HUDEP-2 (cell line): ENCODE measurements around the gene NR3C2.

ENCODE experiments used
- DNase-seq, 76 experiments: peaks; one replicate each; lab custom pipeline; 2025; ENCODE audit not compliant: unreplicated experiment in 76 of 76; lab: John Stamatoyannopoulos, UW

The NR3C2 gene

DNA sequence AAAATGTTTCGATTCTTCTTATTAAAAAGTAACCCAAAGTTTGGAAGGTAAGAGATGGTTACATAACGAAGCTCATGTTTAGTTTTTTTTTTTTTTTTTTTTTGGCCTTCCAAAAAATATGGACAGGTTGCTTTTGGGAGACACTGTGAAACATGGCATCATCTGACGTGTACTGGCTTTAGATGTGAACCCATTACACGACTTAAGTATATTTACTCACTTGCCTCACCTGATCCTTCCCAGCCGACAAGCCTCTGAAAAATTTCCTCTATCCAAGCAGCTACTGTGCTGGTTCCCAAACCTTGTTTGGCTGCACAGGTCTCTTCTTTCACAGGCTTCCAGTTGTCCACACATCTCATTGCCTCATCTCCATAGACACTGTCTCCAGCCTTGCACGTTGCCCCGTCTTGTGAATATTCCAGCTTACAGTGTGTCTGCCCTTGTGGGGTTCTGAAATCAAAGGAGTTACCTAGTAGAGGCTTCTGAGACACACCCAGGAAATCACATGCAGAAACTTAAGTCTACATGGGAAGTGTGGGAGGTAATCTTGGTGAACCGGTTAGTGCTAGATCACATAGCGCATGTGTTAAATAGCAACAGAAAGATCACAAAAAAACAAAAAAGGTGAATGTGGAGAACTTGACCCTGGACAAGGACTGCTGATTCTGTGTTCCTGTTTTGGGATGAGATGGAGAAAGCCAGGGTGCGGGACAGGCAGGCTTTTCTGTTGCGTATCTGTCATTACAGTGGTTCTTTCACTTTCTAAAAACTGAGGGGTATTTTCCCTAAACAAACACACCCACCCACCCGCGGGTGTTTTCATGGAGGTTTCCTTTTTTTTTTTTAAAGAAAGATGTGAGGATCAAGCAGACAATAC lies 381.7 kb downstream of the NR3C2 start:
- no peak for DNase-seq

- DNase-seq: no peak
These were observed 382.5 kb downstream of the NR3C2 start for GRCh38 chr4:148059617-148060180.

GRCh38 chr4:148057984-148058859 lies 384.0 kb downstream of the NR3C2 start:
- DNase-seq: no peak

DNA sequence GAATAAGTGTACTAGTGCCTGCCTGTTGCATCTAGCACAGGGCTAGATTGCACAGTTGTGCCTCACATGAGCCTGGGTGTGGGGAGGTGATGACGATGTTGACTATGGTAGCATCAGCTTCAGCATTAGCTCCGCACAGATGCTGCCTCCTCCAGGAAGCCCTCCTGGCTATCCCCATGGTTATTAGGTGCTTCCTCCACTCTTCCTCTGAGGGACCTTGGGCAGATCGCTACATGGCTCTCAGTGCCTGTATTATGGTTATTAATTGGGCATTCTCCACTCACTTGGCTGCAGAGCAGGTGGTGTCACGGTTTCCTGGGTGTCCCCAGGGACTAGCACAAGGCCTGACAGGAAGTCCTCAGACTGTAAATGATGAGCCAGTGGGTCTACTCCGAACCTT lies 384.7 kb downstream of the NR3C2 start:
- no peak for DNase-seq

GRCh38 chr4:148056879-148057278 lies 385.3 kb downstream of the NR3C2 start:
- DNase-seq: peak in 71 of 76 experiments; percentile 6 to 88 (median 60)

- DNase-seq: no peak
These were observed 386.4 kb downstream of the NR3C2 start for GRCh38 chr4:148055844-148056243.

DNA sequence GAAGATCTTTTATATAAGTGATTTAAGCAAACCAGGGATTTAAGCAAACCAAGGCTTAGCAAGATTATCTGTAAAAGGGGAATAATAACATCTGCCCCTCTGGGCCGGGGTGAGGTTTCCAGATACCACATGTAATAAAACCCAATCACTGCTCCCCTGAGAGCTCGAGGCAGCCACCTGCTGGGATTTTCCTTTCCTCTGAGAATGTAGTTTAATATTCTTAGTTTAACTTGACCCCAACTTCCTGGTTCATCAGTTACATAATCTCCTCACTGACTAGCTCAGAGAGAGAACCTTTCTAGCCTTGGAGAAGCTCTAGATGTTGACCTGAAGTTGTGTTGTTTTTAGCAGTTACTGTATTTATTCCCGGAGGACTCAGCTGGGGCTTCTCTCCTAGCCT lies 387.9 kb downstream of the NR3C2 start:
- no peak for DNase-seq

- no peak for DNase-seq
These were observed 388.8 kb downstream of the NR3C2 start for GRCh38 chr4:148053298-148054003.

- no peak for DNase-seq
These were observed 389.8 kb downstream of the NR3C2 start for GRCh38 chr4:148052448-148052847.

GRCh38 chr4:148051403-148051802 lies 390.8 kb downstream of the NR3C2 start:
- no peak for DNase-seq

DNA sequence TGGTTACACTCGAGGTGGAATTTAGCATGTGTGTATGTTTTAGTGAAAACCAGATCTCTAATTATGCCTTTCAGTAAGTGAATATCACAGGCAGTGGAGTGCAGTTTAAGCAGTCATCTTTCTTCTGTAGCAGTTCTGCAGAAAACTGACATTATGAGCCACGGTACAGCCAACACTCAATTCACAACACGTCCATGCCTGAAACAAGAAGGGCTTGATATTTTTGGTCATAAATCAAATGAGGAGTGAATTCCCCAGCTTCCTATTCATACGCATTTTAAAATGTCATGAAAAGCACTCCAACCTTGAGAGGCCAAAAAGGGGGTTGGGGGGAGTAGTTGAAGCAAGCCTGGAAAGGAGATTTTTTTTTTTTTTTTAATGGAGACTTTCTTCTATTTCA lies 393.6 kb downstream of the NR3C2 start:
- DNase-seq: no peak

DNA sequence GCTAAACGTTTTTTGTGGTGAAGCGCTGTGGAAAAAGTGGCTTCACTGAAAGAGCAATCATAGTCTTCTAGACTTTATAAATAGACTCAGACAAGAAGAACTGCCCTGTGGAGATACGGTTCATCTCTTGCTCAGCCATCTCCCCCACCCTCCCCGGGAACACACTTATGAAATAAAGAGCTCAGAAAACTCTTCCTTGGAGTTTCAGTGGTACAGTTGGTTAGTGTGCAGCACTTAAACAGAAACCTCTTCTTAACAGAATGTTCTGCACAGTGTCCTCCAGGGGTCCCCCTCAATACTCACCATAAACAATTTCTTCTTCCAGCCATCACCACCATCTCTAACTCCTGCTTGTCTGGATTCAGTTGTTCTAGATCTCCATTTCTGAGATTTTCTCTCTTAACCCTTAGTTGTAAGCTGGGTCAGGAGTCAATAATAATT lies 397.3 kb downstream of the NR3C2 start:
- DNase-seq: peak in 2 of 76 experiments; percentile 0 to 3

GRCh38 chr4:148044089-148044911 lies 397.9 kb downstream of the NR3C2 start:
- DNase-seq: no peak

DNA sequence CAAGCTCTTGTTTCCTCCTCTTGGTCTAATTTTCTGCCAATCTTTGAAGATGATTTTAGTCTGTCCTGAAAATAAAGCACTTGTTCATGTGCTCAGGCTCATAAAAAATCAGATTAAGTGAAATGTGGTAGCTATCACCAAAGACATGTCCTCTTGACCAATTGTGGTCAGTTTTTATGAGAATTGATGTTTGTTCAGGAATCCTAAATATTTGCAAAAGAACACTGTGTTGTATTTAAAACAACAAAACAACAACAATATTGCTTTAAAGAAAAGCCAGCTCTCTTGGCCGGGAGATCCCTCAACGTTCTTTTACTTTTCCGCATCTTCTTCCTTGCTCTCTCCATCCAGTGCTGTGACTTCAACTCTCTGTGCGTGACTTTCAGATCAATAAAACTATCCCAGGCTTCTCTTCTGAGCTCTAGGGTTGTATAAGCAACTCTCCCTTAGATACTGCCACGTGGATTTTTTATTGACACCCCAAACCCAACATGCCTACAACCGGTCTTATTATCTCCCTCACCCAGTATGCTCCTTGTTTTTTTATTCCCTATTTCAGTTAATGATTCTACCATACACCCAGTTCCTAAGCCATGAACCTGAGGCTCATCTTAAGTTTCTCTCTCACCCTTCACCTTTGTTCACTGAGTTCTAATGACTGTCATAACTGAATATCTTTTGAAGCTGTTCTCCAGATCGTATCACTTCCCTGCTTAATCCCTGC lies 400.4 kb downstream of the NR3C2 start:
- DNase-seq: no peak

GRCh38 chr4:148034813-148035212 lies 407.4 kb downstream of the NR3C2 start:
- no peak for DNase-seq

GRCh38 chr4:148030193-148030873 lies 411.9 kb downstream of the NR3C2 start:
- DNase-seq: no peak

DNA sequence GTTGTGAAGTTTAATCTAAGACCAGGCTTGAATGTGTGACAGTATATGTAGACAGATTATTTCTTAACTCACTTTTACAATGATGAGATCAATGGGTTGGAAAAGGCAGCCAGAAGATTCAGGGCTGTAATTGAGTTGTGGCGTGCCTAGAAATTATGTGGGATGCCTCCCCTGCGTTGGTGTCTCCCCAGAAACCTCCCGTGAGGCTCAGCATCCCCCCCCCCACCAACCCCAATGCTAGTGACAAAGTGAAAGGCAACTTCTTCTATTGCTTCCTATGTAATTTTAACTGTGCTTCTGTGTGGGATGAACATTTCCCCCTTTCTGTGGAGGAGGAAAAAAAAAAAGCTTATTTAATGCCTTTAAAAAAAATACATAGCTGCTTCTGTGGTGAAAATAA lies 412.4 kb downstream of the NR3C2 start:
- no peak for DNase-seq
